NCI-H524 treated with DMSO at 0.1 percent for 48 hours (cell line): ENCODE data around the gene BAIAP2L2.

Experiments
- DNase-seq: peaks from one replicate; lab custom pipeline; 2025; lab: John Stamatoyannopoulos, UW

Gene BAIAP2L2

DNA sequence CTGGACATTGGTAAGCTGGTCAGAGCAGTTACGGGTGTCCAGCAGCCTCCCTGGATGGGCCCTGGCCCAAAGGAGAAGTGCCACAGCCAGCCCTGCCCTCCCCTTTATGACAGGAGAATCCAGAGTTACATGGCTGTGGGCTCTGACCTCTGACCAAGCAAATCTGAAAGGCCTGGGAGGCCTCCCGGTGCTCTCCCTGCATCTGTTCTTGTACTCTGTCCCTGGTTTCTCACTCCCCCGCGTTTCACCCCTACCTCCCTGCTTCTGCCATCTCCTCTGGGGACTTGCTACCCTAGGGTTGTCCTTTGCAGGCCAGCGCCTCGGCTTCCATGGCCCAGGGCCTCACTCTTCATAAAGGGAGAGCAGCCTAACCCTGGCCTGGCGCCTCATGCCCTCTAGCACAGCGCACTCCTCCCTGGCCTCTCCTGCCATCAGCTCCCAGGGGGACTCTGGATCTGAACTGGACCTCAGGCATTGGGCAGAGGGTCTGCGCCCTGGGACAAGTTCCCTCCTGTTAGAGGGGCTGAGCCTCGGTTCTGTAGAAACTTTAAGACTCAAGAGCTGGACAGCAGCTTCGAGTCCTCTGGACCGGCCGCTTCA lies 42.6 kb downstream of the BAIAP2L2 start:
- no peak for DNase-seq

DNA sequence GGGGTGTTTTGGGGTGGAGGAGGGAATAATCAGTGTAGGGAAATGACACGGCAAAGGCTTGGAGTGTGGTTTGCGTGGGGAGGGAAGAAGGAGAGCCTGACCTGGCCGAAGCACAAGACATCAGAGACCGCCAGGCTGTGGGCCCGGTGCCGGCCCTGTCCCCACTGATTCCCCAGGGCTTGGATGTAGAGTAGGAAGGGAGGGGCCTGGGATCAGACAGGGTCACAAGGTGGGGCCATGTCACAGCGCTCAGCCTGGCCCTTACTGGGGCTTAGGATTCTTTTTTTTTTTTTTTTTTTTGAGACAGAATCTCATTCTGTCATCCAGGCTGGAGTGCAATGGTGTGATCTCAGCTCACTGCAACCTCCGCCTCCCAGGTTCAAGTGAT lies 43.5 kb downstream of the BAIAP2L2 start:
- DNase-seq = no peak

DNA sequence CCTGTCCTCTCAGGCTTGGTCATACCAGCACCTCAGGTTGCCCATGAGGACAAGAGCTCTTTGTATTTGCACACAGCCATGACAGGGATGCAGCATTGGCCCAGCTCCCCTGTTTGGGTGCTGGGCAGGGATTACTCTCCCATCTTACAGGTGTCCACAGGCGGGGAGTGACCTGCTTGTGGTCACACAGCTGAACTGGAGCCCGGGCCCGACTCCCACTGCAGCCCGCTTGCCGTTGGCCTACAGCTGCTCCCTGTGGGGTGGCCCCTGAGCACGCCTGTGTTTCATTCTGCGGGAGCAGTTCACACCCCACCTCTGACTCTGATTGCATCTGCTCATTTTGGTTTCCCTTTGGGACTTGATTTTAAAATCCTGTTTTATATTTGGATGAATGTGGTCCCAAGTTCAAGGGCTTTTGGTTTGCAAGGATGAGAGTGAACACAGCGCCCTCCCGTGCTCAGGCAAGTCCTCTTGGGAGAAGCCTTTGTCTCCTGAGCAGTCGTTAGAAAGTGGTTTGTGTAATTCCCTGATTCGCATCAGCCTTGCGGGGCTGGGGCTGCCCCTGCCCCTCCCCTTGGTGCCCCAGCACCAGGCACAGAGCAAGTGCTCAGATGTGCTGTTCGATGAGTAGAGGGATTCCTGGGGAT lies 44.0 kb downstream of the BAIAP2L2 start:
- no peak for DNase-seq

DNA sequence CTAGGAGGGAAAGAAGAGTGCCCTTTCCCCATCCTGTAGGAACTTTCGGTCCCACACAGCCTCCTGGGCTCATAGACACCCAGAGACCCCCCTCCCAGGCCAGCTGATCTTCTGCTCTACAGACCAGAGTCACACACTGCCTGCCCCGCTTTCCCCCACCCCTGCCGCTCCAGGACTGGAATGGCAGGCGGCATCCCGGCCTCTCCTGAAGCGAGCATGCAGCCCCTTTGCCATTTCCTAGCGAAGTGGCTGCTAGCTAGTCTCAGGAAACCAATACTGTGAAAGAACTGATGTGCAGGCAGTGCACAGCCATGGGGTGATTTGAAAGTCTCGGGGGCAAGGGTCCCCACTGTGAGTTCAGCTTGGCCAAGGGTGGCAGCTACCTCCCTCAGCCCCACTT lies 44.9 kb downstream of the BAIAP2L2 start:
- DNase-seq = no peak

DNA sequence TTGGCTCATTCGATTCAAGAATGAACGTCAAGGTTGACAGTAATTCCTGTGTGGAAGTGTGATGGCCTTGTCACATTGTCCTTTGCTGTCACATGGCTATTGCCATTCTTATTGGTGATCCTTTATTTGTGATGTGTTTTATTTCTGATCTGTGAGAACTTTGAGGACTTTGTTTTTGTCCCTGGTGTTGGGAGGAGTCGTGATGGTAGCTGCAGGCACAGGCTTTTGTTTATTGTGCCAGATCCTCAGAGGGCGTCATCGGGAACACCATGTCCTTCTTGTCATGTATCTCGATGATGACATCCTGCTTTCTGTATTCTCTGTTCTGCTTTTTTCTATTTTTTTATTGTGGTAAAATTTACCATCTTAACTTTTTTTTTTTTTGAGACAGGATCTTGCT lies 47.7 kb downstream of the BAIAP2L2 start:
- DNase-seq = no peak

DNA sequence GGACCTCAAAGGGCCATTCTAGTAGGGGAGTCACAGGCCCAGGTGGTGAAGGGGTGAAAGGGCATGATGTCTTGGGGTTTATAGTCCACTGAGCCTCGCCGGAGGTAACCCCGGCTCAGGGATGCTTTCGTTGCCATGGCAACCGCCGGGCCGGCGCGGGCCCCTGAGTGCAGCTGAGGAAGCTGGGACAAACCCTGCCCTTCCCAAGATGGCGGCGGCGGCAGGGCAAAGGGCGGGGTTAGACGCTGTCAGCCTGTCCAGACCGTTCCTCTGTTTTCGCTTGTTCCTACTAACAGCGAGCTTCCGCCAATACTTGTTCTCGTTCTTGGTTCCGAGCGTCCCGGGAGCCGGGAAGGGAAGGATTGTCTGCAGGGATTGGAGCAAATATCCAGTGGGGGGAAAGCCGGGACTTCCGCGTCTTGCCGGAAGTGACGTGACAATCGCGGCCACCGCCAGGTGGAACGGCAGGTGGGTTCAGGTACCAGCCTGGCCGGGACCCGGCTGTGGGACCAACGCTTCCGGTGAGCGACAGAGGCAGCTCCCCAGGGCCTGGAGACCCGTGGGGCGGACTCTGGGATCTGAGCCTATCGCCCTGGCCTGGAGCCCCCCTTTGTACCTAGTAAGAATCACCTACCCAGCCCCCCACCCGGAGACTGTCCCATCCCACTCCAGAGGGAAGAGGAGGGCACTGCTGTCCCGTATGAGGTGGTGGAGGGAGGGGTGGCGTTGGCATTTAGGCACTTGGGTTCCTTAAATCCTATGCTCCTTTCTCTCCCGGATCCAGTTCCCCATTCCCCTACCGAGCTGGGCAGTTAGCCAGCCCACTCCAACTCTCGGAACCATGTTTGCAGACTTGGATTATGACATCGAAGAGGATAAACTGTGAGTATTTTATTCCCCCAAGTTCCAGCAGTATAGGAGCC lies 53.3 kb downstream of the BAIAP2L2 start, which contains the start of gene PICK1:
PICK1 (plus strand) TSS at position 436 of the 923 bp plus-strand sequence; CDS start at position 842, 406 bp downstream.
- peak; percentile 73 for DNase-seq

DNA sequence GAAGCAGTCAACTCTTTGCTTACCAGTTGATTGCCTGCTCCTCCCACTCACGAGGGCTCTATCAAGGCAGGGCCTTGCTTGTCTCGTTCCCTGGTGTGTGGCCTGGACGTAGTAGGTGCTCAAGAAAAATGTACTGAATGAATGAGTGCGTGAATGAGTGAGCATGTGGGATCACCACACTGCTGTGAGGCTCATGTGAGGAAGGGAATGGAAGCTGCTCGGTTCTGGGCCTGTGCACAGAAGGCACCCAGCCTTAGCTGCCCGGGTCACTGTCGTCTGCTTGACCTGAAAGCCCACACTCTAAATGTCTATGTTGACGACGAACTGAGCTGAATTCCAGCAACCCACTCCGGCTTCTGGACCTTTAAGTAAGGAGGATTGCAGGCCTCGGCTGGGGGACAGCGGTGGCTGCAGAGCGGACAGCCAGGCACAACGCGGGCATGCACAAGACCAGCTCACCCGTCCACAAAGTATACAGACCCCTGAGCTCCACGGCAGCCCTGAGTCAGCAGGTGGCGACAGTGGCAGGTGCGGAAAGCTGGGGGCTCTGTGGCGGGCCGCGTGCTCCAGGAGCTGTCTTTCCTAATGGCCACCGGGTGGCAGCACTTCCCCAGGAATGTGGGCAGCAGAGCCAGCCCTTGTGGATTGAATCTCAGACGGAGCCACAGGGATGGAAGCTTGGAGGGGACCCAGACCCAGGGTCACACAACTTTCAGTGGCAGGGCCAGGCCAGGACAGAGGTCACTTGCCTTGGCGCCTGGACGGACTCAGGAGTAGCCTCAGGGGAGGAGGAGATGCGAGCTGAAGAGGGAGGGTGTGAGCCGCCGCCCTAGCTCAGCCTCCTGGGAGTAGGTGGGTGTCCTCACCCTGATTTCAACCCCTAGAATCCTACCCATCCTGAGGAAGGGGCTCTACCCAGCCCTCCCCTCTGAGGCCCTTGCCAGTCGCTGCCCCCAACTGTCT lies 58.3 kb downstream of the BAIAP2L2 start:
- DNase-seq = peak; percentile 65

DNA sequence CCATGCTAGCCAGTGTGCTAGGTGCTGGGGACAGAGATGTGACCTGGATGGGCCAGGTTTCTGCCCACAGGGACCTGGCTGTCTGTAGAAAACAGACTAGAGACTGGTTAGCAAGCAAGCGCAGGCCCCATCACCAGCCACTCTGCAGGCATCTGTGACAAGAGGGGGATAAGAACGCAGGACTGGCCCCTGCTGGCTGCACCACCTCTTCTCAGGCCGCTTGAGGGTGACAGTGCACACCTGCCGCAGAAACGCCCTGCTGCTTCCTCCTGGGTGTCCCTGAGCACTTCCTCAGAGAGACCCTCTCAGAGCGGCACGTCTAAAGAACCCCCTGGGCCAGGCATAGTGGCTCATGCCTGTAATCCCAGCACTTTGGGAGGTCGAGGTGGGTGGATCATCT lies 59.2 kb downstream of the BAIAP2L2 start:
- DNase-seq = peak; percentile 4

DNA sequence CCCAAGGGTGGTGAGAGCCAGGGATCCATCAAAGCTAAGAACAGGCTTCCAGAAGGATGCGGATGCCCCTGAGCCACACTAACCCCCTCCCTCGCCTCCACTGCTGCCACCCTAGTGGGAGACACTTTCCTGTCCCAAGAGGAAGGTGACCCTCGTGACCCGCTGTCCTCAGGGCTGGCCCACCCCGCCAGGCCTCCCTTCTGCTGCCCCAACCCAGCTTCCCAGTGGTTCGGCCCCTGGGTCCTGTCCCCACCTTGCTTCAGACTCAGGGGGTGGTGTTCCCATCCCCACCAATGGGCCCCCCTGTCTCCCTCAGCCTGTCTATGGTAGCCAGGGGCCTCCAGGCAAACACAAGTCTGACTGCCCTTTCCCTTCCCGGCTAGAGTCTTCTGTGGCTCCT lies 59.8 kb downstream of the BAIAP2L2 start:
- DNase-seq = no peak

DNA sequence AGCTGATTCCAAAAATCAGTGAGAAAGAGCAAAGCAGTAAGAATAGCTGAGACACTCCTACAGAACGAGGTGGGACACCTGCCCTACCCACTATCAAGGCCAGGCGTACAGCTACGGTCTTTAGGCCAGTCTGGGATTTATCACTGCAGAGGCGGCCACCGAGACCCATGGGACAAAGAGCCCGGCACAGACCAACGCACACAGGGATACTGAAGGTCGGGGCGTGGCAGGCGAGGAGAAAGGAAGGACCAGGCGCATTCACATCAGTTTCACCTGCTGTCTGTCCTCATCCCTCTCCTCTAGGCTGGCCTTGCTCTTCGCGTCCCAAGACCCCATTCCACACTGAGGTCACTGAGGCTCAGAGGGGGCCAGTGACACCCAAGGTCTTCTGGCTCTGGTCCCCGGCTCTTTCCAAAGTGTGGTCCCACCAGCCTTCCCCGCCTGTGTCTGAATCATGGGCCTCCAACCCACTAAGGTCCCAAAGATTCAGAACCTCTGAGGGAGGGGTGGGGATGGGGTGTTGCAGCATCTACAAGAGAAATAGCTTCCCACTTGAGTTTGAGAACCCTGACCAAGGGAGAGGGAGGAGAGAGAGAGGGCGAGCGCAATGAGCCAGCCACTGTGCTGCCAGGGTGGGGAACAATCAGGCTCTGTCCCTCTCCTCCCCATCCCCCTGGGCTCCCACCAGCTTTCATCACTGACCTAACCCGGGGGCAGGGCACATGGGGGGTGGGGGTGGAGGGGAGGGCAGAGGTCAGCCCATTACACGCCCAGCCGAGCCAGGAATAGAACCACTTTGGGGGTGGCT lies 60.5 kb downstream of the BAIAP2L2 start:
- no peak for DNase-seq

DNA sequence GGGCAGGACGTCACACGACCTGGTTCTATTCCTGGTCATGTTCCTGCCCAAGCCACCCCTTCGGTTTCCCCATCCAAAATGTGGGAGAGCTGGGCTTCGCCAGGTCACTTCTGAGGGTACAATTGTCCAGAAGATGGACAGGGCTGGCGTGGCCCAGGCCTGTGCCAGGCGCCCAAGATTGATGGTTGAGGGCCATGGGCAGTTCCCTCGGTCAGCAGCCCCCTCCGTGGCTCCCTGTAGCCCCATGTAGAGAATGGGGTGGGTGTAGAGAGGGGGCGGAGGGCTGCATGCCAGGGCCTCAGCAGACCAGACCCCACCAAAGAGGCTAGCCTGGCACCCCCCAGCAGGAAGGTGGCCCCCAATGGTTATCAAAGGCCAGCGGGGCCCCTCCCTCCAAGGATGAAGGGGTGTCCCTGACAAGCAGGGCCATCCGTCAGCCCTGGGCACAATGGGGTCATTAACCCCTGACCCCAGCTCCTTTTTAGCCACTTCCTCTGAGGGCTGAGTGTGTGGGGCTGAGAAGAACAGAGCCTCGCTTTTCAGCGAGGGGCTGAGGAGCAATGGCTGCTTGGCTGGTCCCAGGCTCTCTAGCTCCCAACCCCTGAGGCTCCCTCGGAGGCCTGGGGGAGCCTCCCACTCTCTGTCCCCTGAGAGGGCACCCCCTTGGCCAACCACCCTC lies 64.3 kb downstream of the BAIAP2L2 start:
- no peak for DNase-seq

DNA sequence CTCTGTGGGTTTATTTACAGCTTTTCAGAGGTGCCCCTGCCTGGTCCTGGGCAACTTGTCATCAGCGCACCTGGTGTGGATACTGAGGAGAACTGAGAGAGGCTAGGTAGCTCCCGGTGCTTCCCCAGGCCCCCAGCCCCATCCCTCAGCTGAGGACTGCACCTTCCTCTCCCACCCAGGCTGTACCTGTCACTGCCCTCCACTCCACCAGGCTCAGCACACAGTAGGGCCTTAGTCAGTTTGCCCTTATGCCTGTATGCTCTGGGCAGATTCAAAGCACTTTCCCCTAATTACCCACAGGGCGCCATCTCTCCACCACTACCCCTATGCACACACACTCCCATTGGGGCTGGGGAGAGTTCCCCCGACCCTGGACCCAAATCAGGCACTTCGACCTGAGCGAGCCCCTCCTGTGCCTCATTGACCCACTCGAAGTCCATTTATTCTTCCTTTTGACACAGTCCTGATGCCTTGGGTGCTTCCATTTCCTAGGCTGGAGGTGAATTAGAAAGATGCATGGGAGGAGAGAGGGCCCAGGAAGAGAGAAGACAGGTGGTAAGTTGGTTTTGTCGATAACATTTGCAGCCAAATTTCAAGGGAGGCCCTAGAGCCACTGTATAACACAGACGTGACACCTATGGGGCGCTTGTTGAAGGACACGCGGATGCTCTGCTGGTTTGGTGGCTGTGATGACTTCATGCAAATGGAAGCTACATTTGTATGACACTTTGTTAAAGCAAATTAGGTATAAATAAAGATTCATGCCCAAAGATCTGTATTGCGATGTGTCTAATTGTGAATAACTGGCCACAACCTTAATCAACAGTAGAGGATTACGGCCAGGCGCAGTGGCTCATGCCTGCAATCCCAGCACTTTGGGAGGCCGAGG lies 67.1 kb downstream of the BAIAP2L2 start:
- no peak for DNase-seq

DNA sequence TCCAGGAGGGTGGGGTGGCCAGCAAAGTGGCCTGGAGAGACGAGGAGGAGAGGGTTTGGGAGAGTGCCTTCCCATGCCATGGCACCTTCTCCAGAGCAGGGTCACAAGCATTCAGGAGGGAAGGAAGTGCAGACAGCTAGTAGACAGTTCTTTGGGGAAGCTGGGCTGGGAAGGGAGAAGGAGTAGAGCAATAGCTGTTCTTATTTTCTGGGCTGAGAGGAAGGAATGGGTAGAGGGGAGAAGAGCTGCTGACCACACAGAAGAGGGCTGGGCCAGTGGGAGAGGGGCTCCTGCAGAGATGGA lies 68.0 kb downstream of the BAIAP2L2 start:
- DNase-seq = no peak

DNA sequence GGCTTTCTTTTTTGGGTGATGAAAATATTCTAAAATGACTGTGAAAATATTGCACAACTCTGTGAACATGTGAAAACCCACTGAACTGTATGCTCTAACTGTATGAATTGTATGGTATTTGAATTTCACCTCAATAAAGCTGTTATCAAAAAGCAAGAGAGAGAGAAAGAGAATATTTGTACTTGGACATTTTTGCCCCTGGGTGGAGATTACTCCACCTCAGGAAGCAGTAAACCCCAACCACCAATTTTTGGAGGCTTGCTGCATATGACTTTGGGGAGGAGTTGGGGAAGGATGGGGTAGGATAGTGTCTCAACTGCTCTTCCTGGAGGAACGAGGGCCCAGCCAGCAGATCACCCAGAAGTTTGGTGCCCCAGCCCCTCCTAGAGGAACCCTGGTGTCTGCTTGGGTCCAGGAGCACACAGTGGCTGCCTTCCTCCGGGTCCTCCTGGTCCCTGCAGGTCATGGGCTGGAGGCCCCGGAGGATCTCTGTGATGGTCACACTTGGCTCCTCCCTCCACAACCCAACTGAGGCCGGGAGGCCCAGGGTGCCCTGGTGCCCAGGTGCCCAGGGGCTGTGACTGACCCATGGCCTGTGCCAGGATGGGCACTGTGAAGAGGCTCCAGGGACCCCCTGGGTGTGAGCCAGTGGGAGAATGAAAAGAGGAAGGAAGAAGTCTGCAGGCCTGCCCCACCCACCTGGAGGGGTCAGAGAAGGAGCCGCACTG lies 68.6 kb downstream of the BAIAP2L2 start:
- no peak for DNase-seq

DNA sequence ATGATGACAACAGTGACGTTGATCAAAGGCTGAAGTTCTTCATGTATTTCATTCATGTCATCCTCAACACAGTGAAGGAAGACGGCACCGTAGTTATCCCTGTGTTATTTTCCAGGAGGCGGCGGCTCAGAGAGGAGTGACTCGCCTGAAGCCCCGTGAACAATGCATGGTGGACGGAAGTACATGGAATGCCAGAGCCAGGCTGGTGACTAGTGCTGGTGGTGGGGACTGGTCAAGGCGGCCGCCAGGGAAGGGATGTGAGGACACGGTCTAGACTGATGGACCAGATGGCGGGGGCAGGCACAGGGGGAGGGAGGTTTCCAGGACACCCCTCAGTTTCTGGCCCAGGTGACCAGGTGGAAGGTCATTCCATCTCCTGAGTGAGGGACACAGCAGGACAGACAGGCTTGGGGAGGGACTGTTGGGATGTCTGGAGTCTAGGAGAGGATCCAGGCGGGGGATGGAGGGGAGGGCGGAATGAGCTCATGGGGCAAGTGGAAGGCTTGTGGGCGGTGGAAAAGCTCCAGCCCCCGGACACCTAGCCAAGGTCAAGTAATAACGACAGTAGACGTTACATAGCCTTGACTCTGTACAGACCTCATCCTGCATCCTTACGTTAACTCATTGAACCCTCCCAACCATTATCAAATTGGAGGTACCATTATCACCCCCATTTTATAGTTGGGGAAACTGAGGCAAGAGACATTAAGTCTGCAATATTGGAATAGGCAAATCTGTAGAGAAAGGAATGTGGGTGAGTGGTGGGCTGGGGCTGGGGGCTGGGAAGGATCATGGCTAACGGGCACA lies 69.3 kb downstream of the BAIAP2L2 start:
- no peak for DNase-seq

DNA sequence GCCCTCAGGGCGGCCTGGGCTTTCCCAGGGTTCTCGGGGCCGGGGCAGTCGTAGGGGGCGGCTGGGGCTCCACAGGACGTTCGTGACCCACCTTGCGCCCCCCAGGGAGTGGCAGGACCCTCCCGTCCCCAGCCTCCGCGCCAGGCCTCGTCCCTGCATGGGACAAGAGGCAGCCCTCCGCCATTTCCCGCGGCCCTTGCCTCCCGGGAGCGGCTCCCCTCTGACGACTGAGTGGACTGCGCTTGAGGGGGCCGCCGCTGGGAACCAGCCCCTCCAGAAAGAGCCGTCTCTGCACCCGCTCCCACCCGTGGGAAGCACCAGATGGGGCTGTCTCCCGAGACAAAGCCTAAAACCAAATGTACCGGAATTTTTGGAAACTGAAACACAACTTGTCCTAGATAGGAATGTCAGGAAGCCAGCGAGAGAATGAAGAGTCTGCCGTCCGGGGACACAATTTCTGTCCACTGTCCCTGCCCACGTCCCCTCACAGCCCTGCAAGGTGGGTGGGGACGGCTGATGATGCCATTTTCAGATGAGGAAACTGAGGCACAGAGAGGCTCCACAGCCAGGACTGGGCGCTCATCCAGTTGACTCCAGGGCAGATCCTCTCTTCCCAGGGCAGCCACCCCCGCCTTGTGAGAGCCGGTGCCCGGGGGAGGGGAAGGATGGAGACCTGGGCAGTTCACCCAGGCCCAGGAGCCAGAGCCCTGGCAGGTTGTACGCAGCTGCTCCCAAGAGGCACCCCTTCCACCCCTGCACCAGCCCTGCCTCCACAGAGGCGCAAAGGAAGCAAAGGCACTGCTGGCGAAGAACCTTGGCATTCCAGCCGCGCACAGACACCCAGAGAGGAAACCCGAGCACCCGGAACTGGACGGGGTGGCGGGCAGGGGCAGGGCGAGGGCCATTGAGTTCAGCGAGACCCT lies 71.3 kb downstream of the BAIAP2L2 start:
- DNase-seq = no peak

DNA sequence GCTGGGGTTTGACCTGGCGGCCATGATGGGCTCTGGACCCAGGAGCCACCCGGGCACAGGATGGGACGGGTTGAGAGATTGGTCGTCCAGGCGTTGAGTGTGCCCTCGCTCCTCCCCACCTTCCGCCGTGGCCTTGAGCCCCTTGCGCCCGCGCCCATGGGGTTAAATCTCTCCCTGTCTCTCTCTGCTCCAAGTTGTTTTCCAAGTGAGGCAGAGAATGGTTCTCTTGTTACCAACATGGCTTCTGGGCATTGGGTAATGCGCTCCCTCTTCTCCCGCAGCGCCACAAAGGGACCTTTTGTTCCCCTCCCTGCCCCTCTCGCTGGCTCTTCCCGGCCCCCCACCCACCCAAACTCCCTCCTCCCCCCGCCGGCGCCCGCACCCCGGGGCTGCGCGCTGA lies 72.1 kb downstream of the BAIAP2L2 start:
- DNase-seq = no peak
